Subcutaneous adipose tissue (tissue), 4 donors: ENCODE results near the gene GABRG3. TPM values are rescaled to one million over a fixed set of nuclear protein-coding genes. Genes with fewer than 3 reads are reported as not detected.

Experiments used
- CTCF ChIP-seq: fragments of 450-650 bp; IDR thresholded peaks from one replicate; pipeline ENCODE4 v1.5.1; 2016; ENCODE audit warnings: low read depth, mild to moderate bottlenecking, control low read depth, antibody characterized with exemption, moderate library complexity
- total RNA-seq, 4 donors: library from RNA; depleted of rRNA; stranded (reverse); fragments of >200 nt; gene quantifications; one replicate each; pipeline ENCODE4 v1.1.0, GENCODE V29; 2016

Gene GABRG3
- total RNA-seq, 4 donors from 2014 or later: not detected

DNA sequence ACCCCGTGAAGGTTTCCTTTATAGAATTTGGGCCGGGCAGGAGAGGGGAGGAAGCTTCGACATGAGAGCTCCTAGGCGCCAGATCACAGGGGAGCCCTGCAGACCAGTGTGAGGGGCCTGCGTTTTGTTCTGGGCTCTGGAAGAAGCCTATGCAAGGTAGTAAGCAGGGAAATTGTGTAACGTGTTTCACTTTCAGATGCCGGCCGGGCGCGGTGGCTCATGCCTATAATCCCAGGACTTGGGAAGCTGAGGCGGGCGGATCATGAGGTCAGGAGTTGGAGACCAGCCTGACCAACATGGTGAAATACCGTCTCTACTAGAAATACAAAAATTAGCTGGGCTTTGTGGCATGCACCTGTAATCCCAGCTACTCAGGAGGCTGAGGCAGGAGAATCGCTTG, 65.2 kb downstream of the GABRG3 start:
- TF ChIP-seq CTCF: no peak

DNA sequence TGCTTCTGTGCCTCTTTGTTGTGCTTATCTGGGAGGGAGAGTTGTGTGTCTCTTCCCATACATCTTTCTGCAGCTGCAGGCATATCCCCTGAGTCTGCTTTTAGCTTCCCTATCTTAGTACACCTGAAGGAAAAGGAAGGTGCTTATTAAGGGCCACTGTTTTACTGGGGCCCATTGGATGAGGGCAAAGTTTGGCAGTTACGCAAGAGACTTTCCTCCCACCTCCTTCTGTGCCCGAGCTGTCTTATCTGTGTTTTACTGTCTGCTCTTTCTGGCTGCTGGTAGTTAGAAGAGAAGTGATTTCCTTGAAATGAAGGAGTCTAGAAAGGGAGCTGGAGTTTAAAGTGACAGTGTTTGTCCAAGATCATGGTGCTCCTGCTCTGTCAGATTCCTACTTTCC, 66.5 kb downstream of the GABRG3 start:
- TF ChIP-seq CTCF: no peak

GRCh38 chr15:27039152-27039551, 68.2 kb downstream of the GABRG3 start:
- TF ChIP-seq CTCF: no peak

DNA sequence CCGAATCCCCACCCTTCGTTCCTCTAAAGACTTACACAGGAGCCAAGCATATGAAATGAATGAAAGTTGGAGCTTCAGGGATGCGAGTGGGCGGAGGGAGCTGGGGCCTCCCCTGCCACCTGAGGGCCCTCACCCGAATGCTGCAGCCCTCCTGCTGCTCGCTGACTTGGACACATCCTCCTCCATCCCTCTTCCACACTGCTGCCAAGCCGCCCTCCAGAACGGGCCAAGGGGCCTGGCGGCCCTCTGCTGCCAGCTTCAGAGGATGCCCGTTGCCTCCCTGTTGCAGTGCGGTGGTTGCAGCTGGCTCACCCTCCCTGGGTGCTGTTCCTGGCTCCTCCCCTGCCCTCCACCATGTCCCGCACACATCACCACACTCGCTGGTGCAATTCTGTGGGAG, 71.2 kb downstream of the GABRG3 start:
- no peak for TF ChIP-seq CTCF

- TF ChIP-seq CTCF: no peak
Measured at GRCh38 chr15:27042646-27043045, 71.7 kb downstream of the GABRG3 start.

- no peak for TF ChIP-seq CTCF
Measured at GRCh38 chr15:27043770-27044169, 72.8 kb downstream of the GABRG3 start.

DNA sequence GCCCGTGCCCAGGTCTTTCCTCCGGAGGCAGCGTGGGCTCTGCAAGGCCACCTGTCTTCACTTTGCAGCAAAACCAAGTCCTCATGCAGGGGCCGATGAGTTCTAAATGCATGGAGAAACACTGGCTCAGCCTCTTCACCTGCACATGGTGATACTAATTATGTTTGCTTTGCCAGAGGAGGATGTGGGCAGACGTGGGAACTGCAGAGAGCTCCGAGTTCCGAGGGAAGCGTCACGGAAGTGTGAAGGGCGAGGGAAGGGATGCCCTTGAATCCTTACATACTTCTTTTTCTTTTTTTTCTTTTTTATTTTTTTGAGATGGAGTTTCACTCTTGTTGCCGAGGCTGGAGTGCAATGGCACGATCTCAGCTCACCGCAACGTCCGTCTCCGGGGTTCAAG, 74.8 kb downstream of the GABRG3 start:
- no peak for TF ChIP-seq CTCF
